ENCODE data around the gene INA. TPM values are rescaled to one million over a fixed set of nuclear protein-coding genes. Genes with fewer than 3 reads are reported as not detected.
A peak's percentile ranks its signal among the peaks of the same experiment; 100 is the strongest.

The INA gene
- total RNA-seq, 1 experiment from 2014 or later: 20.4 TPM

GRCh38 chr10:103281753-103282152 lies 4.8 kb downstream of the INA start:
- Histone ChIP-seq H2AFZ (no peak overlapping the region), H3K4me2 (no peak overlapping the region), H3K4me3 (no peak overlapping the region), H3K4me1 (replicated peaks; ENCODE audit: insufficient read depth) (0 out of 2 replicates have a peak, but pooled peaks cover 6% of the 10 kb centered on the region), H4K20me1 (ENCODE audit: insufficient read depth) (no peaks in the 10 kb centered on the region), H3F3A (ENCODE audit: insufficient read depth, low read depth) (peaks cover 8% of the 10 kb centered on the region; the same call in 1 of the 2 replicates), H3K27me3 (ENCODE audit: insufficient read depth, low read depth) (no peaks in the 10 kb centered on the region), H3K27ac (no peak overlapping the region), H3K9me2 (ENCODE audit: insufficient read depth) (no peaks in the 10 kb centered on the region), H3K9me3 (ENCODE audit: insufficient read depth, low read depth) (no peaks in the 10 kb centered on the region), H3K79me2 (ENCODE audit: low read depth) (peaks cover 8% of the 10 kb centered on the region; the same call in 1 of the 2 replicates), H3K36me3 (ENCODE audit: low read depth) (no peaks in the 10 kb centered on the region)
- BruUV-seq (replicated peaks): no TSS peak
- no peak for DNase-seq
- CTCF ChIA-PET: no interaction called here
- TF ChIP-seq EZH2 (IDR thresholded peaks at IDR 0.05; ENCODE audit: low read depth) (no peak), CTCF (conservative IDR thresholded peaks at IDR 0.05) (no peak)
- POLR2A ChIA-PET (ENCODE audit: unreplicated experiment): interaction anchor here (0.5 kb wide), 1 partner anchor 69 kb away, joined by 4 read pairs; the partner anchor contains the start of gene PCGF6
- intact Hi-C loops (cut with micrococcal nuclease; ENCODE audit: unreplicated experiment): no loop called here

- intact Hi-C loops (cut with micrococcal nuclease; ENCODE audit: unreplicated experiment): no loop called here
- no TSS peak for BruUV-seq (replicated peaks)
- POLR2A ChIA-PET (ENCODE audit: unreplicated experiment): no interaction called here
Observed at GRCh38 chr10:103282961-103283360, 6.0 kb downstream of the INA start.

DNA sequence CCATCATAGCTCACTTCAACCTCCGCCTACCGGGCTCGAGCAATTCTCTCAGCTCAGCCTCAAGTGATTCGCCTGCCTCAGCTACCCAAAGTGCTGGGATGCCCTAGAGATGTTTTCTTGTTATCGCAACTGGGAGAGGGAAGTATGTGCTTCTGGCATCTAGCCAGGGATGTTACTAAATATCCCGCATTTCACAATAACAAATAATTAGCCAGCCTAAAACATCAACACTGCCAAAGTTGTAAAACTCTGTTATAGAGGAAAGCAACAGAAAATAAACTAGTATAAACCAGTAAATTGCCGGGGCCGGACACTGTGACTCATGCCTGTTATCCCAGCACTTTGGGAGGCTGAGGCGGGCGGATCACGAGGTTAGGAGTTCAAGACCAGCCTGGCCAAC lies 7.2 kb downstream of the INA start:
- H3K27ac ChIP-seq: no peak overlapping the region
- 0 out of 2 replicates have a peak, but pooled peaks cover 2% of the 10 kb centered on the region for H3K4me1 ChIP-seq (replicated peaks; ENCODE audit: insufficient read depth)
- no peaks in the 10 kb centered on the region for H4K20me1 ChIP-seq (ENCODE audit: insufficient read depth)
- H3K36me3 ChIP-seq (ENCODE audit: low read depth): no peaks in the 10 kb centered on the region
- peaks cover 8% of the 10 kb centered on the region; the same call in 1 of the 2 replicates for H3F3A ChIP-seq (ENCODE audit: insufficient read depth, low read depth)
- H3K9me2 ChIP-seq (ENCODE audit: insufficient read depth): no peaks in the 10 kb centered on the region
- H3K27me3 ChIP-seq (ENCODE audit: insufficient read depth, low read depth): no peaks in the 10 kb centered on the region
- H3K79me2 ChIP-seq (ENCODE audit: low read depth): peaks cover 3% of the 10 kb centered on the region; the same call in 1 of the 2 replicates
- no peak overlapping the region for H3K4me2 ChIP-seq
- ChIA-PET POLR2A (ENCODE audit: unreplicated experiment) (no interaction called here), CTCF (no interaction called here)
- DNase-seq: peak in 1 of 2 experiments; percentile 57
- intact Hi-C loops (cut with micrococcal nuclease; ENCODE audit: unreplicated experiment): no loop called here
- TF ChIP-seq EZH2 (IDR thresholded peaks at IDR 0.05; ENCODE audit: low read depth) (no peak), CTCF (conservative IDR thresholded peaks at IDR 0.05) (no peak)
- H3K4me3 ChIP-seq: no peak overlapping the region
- H3K9me3 ChIP-seq (ENCODE audit: insufficient read depth, low read depth): no peaks in the 10 kb centered on the region
- H2AFZ ChIP-seq: no peak overlapping the region
- BruUV-seq (replicated peaks): no TSS peak

More at GRCh38 chr10:103282961-103283360, 6.0 kb downstream of the INA start:
- Histone ChIP-seq H3K4me3 (no peak overlapping the region), H3F3A (ENCODE audit: insufficient read depth, low read depth) (peaks cover 8% of the 10 kb centered on the region; the same call in 1 of the 2 replicates), H3K4me2 (no peak overlapping the region), H3K27ac (no peak overlapping the region), H3K9me3 (ENCODE audit: insufficient read depth, low read depth) (no peaks in the 10 kb centered on the region), H3K36me3 (ENCODE audit: low read depth) (no peaks in the 10 kb centered on the region), H3K79me2 (ENCODE audit: low read depth) (peaks cover 8% of the 10 kb centered on the region; the same call in 1 of the 2 replicates), H3K9me2 (ENCODE audit: insufficient read depth) (no peaks in the 10 kb centered on the region), H2AFZ (no peak overlapping the region), H3K27me3 (ENCODE audit: insufficient read depth, low read depth) (no peaks in the 10 kb centered on the region), H3K4me1 (replicated peaks; ENCODE audit: insufficient read depth) (0 out of 2 replicates have a peak, but pooled peaks cover 6% of the 10 kb centered on the region), H4K20me1 (ENCODE audit: insufficient read depth) (no peaks in the 10 kb centered on the region)
- TF ChIP-seq EZH2 (IDR thresholded peaks at IDR 0.05; ENCODE audit: low read depth) (no peak), CTCF (conservative IDR thresholded peaks at IDR 0.05) (no peak)
- DNase-seq: no peak
- CTCF ChIA-PET: no interaction called here

Data from PC-9 (cell line).